HS-5 (cell line): ENCODE results near the gene FAM83G.
A peak's percentile ranks its signal among the peaks of the same experiment; 100 is the strongest.
"Not testable (repeated sequence)": the region's sequence is repeated elsewhere in the genome, so short reads cannot be mapped to it uniquely, and the experiment has no call there.

Source experiments
- DNase-seq: peaks from one replicate; pipeline ENCODE4 v3.0.0-alpha.2; 2012; ENCODE audit warnings: low read depth

FAM83G gene

GRCh38 chr17:19004421-19005136 is at the start of gene FAM83G:
FAM83G (minus strand) TSS chr17:19004764; CDS start chr17:19004041, 723 bp downstream.
- DNase-seq: peak; percentile 41

GRCh38 chr17:19048826-19049225 is 44.3 kb upstream of the FAM83G start:
- DNase-seq: not testable (repeated sequence)

- not testable (repeated sequence) for DNase-seq
Observed at GRCh38 chr17:19047510-19047909, 42.9 kb upstream of the FAM83G start.

GRCh38 chr17:19046782-19047375 is 42.3 kb upstream of the FAM83G start, which contains the start of gene GRAP:
GRAP (minus strand) TSS chr17:19046957; CDS start chr17:19046926, 31 bp downstream.
- DNase-seq: not testable (repeated sequence)

GRCh38 chr17:19044643-19045042 is 40.1 kb upstream of the FAM83G start:
- not testable (repeated sequence) for DNase-seq

GRCh38 chr17:19043032-19043431 is 38.5 kb upstream of the FAM83G start:
- not testable (repeated sequence) for DNase-seq

- not testable (repeated sequence) for DNase-seq
Observed at GRCh38 chr17:19042369-19042768, 37.8 kb upstream of the FAM83G start.

GRCh38 chr17:19041871-19042270 is 37.3 kb upstream of the FAM83G start:
- DNase-seq: not testable (repeated sequence)

GRCh38 chr17:19040350-19040749 is 35.8 kb upstream of the FAM83G start:
- DNase-seq: not testable (repeated sequence)

- not testable (repeated sequence) for DNase-seq
Observed at GRCh38 chr17:19038730-19039129, 34.2 kb upstream of the FAM83G start.

- DNase-seq: not testable (repeated sequence)
Observed at GRCh38 chr17:19038007-19038406, 33.4 kb upstream of the FAM83G start.

- not testable (repeated sequence) for DNase-seq
Observed at GRCh38 chr17:19037547-19037946, 33.0 kb upstream of the FAM83G start.

- DNase-seq: not testable (repeated sequence)
Observed at GRCh38 chr17:19036186-19036585, 31.6 kb upstream of the FAM83G start.

- not testable (repeated sequence) for DNase-seq
Observed at GRCh38 chr17:19032377-19032988, 27.9 kb upstream of the FAM83G start.

- not testable (repeated sequence) for DNase-seq
Observed at GRCh38 chr17:19031729-19032128, 27.2 kb upstream of the FAM83G start.

GRCh38 chr17:19030771-19031449 is 26.3 kb upstream of the FAM83G start:
- not testable (repeated sequence) for DNase-seq

- not testable (repeated sequence) for DNase-seq
Observed at GRCh38 chr17:19029740-19030139, 25.2 kb upstream of the FAM83G start.

- not testable (repeated sequence) for DNase-seq
Observed at GRCh38 chr17:19028671-19029070, 24.1 kb upstream of the FAM83G start.

- DNase-seq: no peak
Observed at GRCh38 chr17:19024101-19025078, 19.8 kb upstream of the FAM83G start.

GRCh38 chr17:19023209-19023999 is 18.8 kb upstream of the FAM83G start:
- DNase-seq: no peak
